HepG2 (cell line): ENCODE data around the gene ZNF189. TPM values are rescaled to one million over a fixed set of nuclear protein-coding genes. Genes with fewer than 3 reads are reported as not detected.

ENCODE experiments used
- HCFC1 ChIP-seq: fragments of 150-350 bp; IDR thresholded peaks from 2 replicates; pipeline ENCODE4 v1.6.1; 2014; ENCODE audit warnings: low read depth, low read length
- KAT8 ChIP-seq: IDR thresholded peaks from 2 replicates; pipeline ENCODE4 v1.6.1; 2016; ENCODE audit warnings: missing genetic modification reagents, missing compliant biosample characterization
- MAZ ChIP-seq, 2 experiments: sonication (generic) in 1 of 2; formaldehyde crosslinking in 1 of 2; IDR thresholded peaks; 2 replicates each; pipeline versions ENCODE4 v1.5.0 to v1.6.1; 2012 to 2020; ENCODE audit warnings: low read depth in 2 of 2, mild to moderate bottlenecking in 2 of 2, borderline replicate concordance in 1 of 2, improper control_type of control experiment in 1 of 2, low read length in 1 of 2, missing genetic modification reagents in 1 of 2, moderate library complexity in 1 of 2
- MLLT10 ChIP-seq: sonication (generic); formaldehyde crosslinking; IDR thresholded peaks from 2 replicates; pipeline ENCODE4 v1.4.0; 2020; ENCODE audit warnings: missing genetic modification reagents
- NR2F1 ChIP-seq, 2 experiments: fragments of 450-650 bp in 1 of 2; formaldehyde crosslinking in 1 of 2; IDR thresholded peaks; 2 replicates each; pipeline versions ENCODE4 v1.5.0 to v1.6.1; 2016 to 2020; ENCODE audit warnings: mild to moderate bottlenecking in 1 of 2, missing compliant biosample characterization in 1 of 2, missing genetic modification reagents in 1 of 2, moderate library complexity in 1 of 2
- PTBP1 ChIP-seq: fragments of 200-400 bp; formaldehyde crosslinking; IDR thresholded peaks from 2 replicates; pipeline ENCODE4 v1.6.1; 2018; ENCODE audit warnings: low read length, low read depth; ENCODE audit not compliant: poor library complexity, severe bottlenecking
- SMAD1 ChIP-seq: sonication (generic); formaldehyde crosslinking; IDR thresholded peaks from 2 replicates; pipeline ENCODE4 v1.4.0; 2020; ENCODE audit warnings: missing genetic modification reagents, low read depth, mild to moderate bottlenecking, borderline replicate concordance
- SOX6 ChIP-seq, 2 experiments: fragments of 450-650 bp in 1 of 2; sonication (generic) in 1 of 2; formaldehyde crosslinking in 1 of 2; IDR thresholded peaks; 2 replicates each; pipeline versions ENCODE4 v1.4.0 to v1.6.1; 2017 to 2020; ENCODE audit warnings: antibody characterized with exemption in 1 of 2, mild to moderate bottlenecking in 1 of 2, missing genetic modification reagents in 1 of 2
- SRSF1 ChIP-seq: fragments of 200-400 bp; formaldehyde crosslinking; optimal IDR thresholded peaks from 2 replicates; pipeline ENCODE3; 2017; ENCODE audit warnings: mild to moderate bottlenecking, low read depth, low read length, moderate library complexity
- TOE1 ChIP-seq: sonication (generic); formaldehyde crosslinking; IDR thresholded peaks from 2 replicates; pipeline ENCODE4 v1.4.0; 2020; ENCODE audit warnings: mild to moderate bottlenecking, missing genetic modification reagents
- ZNF331 ChIP-seq: sonication (generic); formaldehyde crosslinking; IDR thresholded peaks from 2 replicates; pipeline ENCODE4 v1.4.0; 2020; ENCODE audit warnings: missing genetic modification reagents
- ZNF790 ChIP-seq: sonication (generic); formaldehyde crosslinking; IDR thresholded peaks from 2 replicates; pipeline ENCODE4 v1.8.0; 2022; ENCODE audit warnings: missing genetic modification reagents, mild to moderate bottlenecking, borderline replicate concordance
- ZSCAN20 ChIP-seq: sonication (generic); formaldehyde crosslinking; IDR thresholded peaks from 2 replicates; pipeline ENCODE4 v1.4.0; 2020; ENCODE audit warnings: missing genetic modification reagents, mild to moderate bottlenecking, borderline replicate concordance
- polyA plus RNA-seq, 8 experiments: library from polyadenylated mRNA; depleted of rRNA in 3 of 8; stranded (reverse) in 7 of 8; unstranded in 1 of 8; fragments of >200 nt; fragmentation: Illumina TruSeq in 4 of 8; extraction: Trizol in 4 of 8; gene quantifications; 2 replicates each; pipeline versions ENCODE4 v1.2.1 to v1.2.3, GENCODE V29; 2011 to 2016; ENCODE audit warnings: low read depth in 4 of 8, missing spikeins in 1 of 8, mixed read lengths in 1 of 8; ENCODE audit not compliant: insufficient read depth in 1 of 8
- total RNA-seq, 5 experiments: library from RNA; depleted of rRNA; stranded (reverse); fragments of >200 nt; fragmentation: Illumina TruSeq; extraction: Trizol; gene quantifications; 2 replicates each; pipeline ENCODE4 v1.2.3, GENCODE V29; 2016; ENCODE audit warnings: low read depth in 1 of 5
- TF ChIP-seq, protein P1 (sequence below): sonication (generic); formaldehyde crosslinking; IDR thresholded peaks from 2 replicates; pipeline ENCODE4 v1.9.0; 2022; ENCODE audit warnings: low read depth, missing genetic modification reagents
- TF ChIP-seq, protein P2 (sequence below): IDR thresholded peaks from 2 replicates; pipeline ENCODE4 v1.4.0; 2020; ENCODE audit warnings: mild to moderate bottlenecking, missing genetic modification reagents
- TF ChIP-seq, protein P3 (sequence below): sonication (generic); formaldehyde crosslinking; IDR thresholded peaks from 2 replicates; pipeline ENCODE4 v1.5.0; 2020; ENCODE audit warnings: mild to moderate bottlenecking, missing genetic modification reagents, moderate library complexity
- TF ChIP-seq, protein P4 (sequence below): sonication (generic); formaldehyde crosslinking; IDR thresholded peaks from 2 replicates; pipeline ENCODE4 v1.4.0; 2020; ENCODE audit warnings: low read depth, mild to moderate bottlenecking, missing genetic modification reagents
- TF ChIP-seq, protein P5 (sequence below): sonication (generic); formaldehyde crosslinking; IDR thresholded peaks from 2 replicates; pipeline ENCODE4 v1.8.0; 2022; ENCODE audit warnings: missing genetic modification reagents, mild to moderate bottlenecking, borderline replicate concordance

Gene ZNF189
- total and polyA plus RNA-seq, 2 of the 13 experiments (the other 11 are each of a cell fraction or from before 2014, with no cell fraction given), result 8.4 to 50.0 TPM

DNA sequence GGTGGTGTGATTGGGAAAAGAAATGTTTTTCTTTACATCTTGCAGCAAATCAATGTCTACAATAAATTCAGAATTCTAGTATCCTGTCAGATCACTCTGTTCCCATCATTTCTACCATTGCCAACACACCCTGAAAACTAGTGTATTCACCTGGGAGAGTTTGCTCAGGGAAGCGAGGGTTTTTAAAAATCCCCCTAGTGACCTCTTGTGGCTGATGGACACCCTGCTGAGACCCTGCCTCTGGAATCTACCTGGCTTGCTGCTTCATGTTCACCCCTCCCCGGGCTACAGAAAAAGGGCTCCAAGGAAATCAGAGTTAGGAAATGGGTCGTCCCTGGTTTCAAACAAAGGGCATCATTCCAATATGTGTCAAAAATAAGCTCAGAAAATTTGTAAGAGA is 58.4 kb downstream of the ZNF189 start (continued):
- TF ChIP-seq, protein P1, sequence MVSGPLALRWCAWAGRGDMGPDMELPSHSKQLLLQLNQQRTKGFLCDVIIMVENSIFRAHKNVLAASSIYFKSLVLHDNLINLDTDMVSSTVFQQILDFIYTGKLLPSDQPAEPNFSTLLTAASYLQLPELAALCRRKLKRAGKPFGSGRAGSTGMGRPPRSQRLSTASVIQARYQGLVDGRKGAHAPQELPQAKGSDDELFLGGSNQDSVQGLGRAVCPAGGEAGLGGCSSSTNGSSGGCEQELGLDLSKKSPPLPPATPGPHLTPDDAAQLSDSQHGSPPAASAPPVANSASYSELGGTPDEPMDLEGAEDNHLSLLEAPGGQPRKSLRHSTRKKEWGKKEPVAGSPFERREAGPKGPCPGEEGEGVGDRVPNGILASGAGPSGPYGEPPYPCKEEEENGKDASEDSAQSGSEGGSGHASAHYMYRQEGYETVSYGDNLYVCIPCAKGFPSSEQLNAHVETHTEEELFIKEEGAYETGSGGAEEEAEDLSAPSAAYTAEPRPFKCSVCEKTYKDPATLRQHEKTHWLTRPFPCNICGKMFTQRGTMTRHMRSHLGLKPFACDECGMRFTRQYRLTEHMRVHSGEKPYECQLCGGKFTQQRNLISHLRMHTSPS (CRISPR knock-in tag), result no peak
- TF ChIP-seq HCFC1 (no peak), KAT8 (CRISPR knock-in tag) (0 out of 2 replicates have a peak, but pooled peaks have one; percentile 28), ZNF790 (CRISPR knock-in tag) (no peak), TOE1 (no peak), ZSCAN20 (CRISPR knock-in tag) (no peak), SMAD1 (no peak), MAZ (IDR thresholded peaks at IDR 0.05; ENCODE audit: borderline replicate concordance, low read depth, low read length) (no peak), MAZ (CRISPR knock-in tag; IDR thresholded peaks at IDR 0.05; ENCODE audit: low read depth) (no peak), MLLT10 (CRISPR knock-in tag) (no peak), ZNF331 (no peak), NR2F1 (CRISPR knock-in tag; IDR thresholded peaks at IDR 0.05) (no peak), SOX6 (IDR thresholded peaks at IDR 0.05) (no peak), SOX6 (CRISPR knock-in tag; IDR thresholded peaks at IDR 0.05) (0 out of 2 replicates have a peak, but pooled peaks have one; percentile 28), SRSF1 (no peak), PTBP1 (no peak)
- TF ChIP-seq, protein P2, sequence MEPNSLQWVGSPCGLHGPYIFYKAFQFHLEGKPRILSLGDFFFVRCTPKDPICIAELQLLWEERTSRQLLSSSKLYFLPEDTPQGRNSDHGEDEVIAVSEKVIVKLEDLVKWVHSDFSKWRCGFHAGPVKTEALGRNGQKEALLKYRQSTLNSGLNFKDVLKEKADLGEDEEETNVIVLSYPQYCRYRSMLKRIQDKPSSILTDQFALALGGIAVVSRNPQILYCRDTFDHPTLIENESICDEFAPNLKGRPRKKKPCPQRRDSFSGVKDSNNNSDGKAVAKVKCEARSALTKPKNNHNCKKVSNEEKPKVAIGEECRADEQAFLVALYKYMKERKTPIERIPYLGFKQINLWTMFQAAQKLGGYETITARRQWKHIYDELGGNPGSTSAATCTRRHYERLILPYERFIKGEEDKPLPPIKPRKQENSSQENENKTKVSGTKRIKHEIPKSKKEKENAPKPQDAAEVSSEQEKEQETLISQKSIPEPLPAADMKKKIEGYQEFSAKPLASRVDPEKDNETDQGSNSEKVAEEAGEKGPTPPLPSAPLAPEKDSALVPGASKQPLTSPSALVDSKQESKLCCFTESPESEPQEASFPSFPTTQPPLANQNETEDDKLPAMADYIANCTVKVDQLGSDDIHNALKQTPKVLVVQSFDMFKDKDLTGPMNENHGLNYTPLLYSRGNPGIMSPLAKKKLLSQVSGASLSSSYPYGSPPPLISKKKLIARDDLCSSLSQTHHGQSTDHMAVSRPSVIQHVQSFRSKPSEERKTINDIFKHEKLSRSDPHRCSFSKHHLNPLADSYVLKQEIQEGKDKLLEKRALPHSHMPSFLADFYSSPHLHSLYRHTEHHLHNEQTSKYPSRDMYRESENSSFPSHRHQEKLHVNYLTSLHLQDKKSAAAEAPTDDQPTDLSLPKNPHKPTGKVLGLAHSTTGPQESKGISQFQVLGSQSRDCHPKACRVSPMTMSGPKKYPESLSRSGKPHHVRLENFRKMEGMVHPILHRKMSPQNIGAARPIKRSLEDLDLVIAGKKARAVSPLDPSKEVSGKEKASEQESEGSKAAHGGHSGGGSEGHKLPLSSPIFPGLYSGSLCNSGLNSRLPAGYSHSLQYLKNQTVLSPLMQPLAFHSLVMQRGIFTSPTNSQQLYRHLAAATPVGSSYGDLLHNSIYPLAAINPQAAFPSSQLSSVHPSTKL (CRISPR knock-in tag), result peak; percentile 56; the same call in 1 of the 2 replicates
- TF ChIP-seq, protein P3, sequence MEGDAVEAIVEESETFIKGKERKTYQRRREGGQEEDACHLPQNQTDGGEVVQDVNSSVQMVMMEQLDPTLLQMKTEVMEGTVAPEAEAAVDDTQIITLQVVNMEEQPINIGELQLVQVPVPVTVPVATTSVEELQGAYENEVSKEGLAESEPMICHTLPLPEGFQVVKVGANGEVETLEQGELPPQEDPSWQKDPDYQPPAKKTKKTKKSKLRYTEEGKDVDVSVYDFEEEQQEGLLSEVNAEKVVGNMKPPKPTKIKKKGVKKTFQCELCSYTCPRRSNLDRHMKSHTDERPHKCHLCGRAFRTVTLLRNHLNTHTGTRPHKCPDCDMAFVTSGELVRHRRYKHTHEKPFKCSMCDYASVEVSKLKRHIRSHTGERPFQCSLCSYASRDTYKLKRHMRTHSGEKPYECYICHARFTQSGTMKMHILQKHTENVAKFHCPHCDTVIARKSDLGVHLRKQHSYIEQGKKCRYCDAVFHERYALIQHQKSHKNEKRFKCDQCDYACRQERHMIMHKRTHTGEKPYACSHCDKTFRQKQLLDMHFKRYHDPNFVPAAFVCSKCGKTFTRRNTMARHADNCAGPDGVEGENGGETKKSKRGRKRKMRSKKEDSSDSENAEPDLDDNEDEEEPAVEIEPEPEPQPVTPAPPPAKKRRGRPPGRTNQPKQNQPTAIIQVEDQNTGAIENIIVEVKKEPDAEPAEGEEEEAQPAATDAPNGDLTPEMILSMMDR, result peak; percentile 89
- TF ChIP-seq, protein P4, sequence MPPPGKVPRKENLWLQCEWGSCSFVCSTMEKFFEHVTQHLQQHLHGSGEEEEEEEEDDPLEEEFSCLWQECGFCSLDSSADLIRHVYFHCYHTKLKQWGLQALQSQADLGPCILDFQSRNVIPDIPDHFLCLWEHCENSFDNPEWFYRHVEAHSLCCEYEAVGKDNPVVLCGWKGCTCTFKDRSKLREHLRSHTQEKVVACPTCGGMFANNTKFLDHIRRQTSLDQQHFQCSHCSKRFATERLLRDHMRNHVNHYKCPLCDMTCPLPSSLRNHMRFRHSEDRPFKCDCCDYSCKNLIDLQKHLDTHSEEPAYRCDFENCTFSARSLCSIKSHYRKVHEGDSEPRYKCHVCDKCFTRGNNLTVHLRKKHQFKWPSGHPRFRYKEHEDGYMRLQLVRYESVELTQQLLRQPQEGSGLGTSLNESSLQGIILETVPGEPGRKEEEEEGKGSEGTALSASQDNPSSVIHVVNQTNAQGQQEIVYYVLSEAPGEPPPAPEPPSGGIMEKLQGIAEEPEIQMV (CRISPR knock-in tag), result no peak
- TF ChIP-seq, protein P5, sequence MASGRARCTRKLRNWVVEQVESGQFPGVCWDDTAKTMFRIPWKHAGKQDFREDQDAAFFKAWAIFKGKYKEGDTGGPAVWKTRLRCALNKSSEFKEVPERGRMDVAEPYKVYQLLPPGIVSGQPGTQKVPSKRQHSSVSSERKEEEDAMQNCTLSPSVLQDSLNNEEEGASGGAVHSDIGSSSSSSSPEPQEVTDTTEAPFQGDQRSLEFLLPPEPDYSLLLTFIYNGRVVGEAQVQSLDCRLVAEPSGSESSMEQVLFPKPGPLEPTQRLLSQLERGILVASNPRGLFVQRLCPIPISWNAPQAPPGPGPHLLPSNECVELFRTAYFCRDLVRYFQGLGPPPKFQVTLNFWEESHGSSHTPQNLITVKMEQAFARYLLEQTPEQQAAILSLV (CRISPR knock-in tag), result no peak
